Erythroblast (primary cell): Measurements from ENCODE around the gene DNAJC2.

Experiments used
- GATA1 ChIP-seq: IDR thresholded peaks from 2 replicates; pipeline ENCODE4 v1.6.1; 2011; ENCODE audit warnings: low read depth, mild to moderate bottlenecking, control low read depth, low read length, moderate library complexity
- POLR2A ChIP-seq: IDR thresholded peaks from 2 replicates; pipeline ENCODE4 v1.6.1; 2011; ENCODE audit warnings: mild to moderate bottlenecking, low read length

GRCh38 chr7:103388469-103389140 lies 44.0 kb upstream of the DNAJC2 start:
- TF ChIP-seq POLR2A, result no peak
- TF ChIP-seq GATA1, result no peak
